HG02970 (cell line): Measurements from ENCODE around the gene HBB.
"Not testable (repeated sequence)": the region's sequence is repeated elsewhere in the genome, so short reads cannot be mapped to it uniquely, and the experiment has no call there.

Experiments
- ATAC-seq: cut with Tn5 transposase; IDR thresholded peaks from one replicate; pipeline ENCODE4 v1.9.1; 2021; ENCODE audit warnings: mild to moderate bottlenecking, moderate library complexity, moderate number of reproducible peaks; ENCODE audit not compliant: unreplicated experiment, low FRiP score

Gene HBB

GRCh38 chr11:5248498-5248897 lies 21.6 kb upstream of the HBB start:
- not testable (repeated sequence) for ATAC-seq

- no peak for ATAC-seq
Measured at GRCh38 chr11:5247472-5248192, 20.8 kb upstream of the HBB start.

- no peak for ATAC-seq
Measured at GRCh38 chr11:5246772-5247471, 20.1 kb upstream of the HBB start.

- no peak for ATAC-seq
Measured at GRCh38 chr11:5245155-5245554, 18.3 kb upstream of the HBB start.

GRCh38 chr11:5243816-5244180 lies 16.9 kb upstream of the HBB start:
- no peak for ATAC-seq

GRCh38 chr11:5242933-5243815 lies 16.3 kb upstream of the HBB start:
- ATAC-seq, result no peak

GRCh38 chr11:5242208-5242607 lies 15.3 kb upstream of the HBB start:
- ATAC-seq, result no peak

GRCh38 chr11:5241458-5241857 lies 14.6 kb upstream of the HBB start:
- no peak for ATAC-seq

GRCh38 chr11:5240458-5240857 lies 13.6 kb upstream of the HBB start:
- no peak for ATAC-seq

GRCh38 chr11:5240056-5240455 lies 13.2 kb upstream of the HBB start:
- no peak for ATAC-seq

GRCh38 chr11:5239046-5239445 lies 12.2 kb upstream of the HBB start:
- ATAC-seq, result no peak

- ATAC-seq, result no peak
Measured at GRCh38 chr11:5238486-5238885, 11.6 kb upstream of the HBB start.

- ATAC-seq, result no peak
Measured at GRCh38 chr11:5237420-5237819, 10.5 kb upstream of the HBB start.

- no peak for ATAC-seq
Measured at GRCh38 chr11:5235364-5236095, 8.7 kb upstream of the HBB start.

GRCh38 chr11:5234381-5234834 lies 7.5 kb upstream of the HBB start, which contains the start of gene HBD:
HBD (minus strand) TSS chr11:5234483; CDS start chr11:5234433, 50 bp downstream.
- peak; percentile 57 for ATAC-seq

- ATAC-seq, result no peak
Measured at GRCh38 chr11:5233307-5233706, 6.4 kb upstream of the HBB start.

- ATAC-seq, result no peak
Measured at GRCh38 chr11:5232821-5233220, 6.0 kb upstream of the HBB start.

- no peak for ATAC-seq
Measured at GRCh38 chr11:5232176-5232575, 5.3 kb upstream of the HBB start.

GRCh38 chr11:5231111-5231510 lies 4.2 kb upstream of the HBB start:
- ATAC-seq, result no peak

- ATAC-seq, result no peak
Measured at GRCh38 chr11:5230266-5230665, 3.4 kb upstream of the HBB start.
